ENCODE results near the gene WDR1. TPM values are rescaled to one million over a fixed set of nuclear protein-coding genes. Genes with fewer than 3 reads are reported as not detected.

Gene WDR1
- total RNA-seq, 1 donor from 2014 or later, result 157 TPM

DNA sequence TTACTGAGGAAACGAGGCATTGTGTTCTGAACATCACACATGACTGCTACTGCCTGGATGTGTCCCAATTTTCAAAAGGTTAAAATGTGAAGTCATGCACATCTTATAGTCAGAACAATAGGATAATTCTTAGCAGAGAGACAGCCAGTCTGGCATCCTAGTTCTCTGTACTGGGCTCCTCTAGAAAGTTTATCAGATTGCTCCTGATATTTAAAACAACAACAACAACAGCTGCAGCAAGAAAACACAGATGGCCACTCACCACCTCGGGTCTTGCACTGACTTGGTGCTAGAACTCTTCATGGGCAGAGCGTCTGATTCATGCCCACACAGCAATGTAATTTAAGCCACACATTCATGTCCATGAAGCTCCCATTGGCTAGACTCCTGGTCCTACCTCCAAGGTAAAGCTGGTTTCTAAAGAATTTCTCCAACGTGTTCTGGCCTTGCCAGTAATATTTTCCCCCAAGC, 62.0 kb downstream of the WDR1 start:
- intact Hi-C loops (cut with micrococcal nuclease), result no loop called here
- H3K27me3 ChIP-seq (ENCODE audit: low read depth), result no peaks in the 10 kb centered on the region
- peak overlapping the region; percentile 83 for H3K27ac ChIP-seq (replicated peaks)

DNA sequence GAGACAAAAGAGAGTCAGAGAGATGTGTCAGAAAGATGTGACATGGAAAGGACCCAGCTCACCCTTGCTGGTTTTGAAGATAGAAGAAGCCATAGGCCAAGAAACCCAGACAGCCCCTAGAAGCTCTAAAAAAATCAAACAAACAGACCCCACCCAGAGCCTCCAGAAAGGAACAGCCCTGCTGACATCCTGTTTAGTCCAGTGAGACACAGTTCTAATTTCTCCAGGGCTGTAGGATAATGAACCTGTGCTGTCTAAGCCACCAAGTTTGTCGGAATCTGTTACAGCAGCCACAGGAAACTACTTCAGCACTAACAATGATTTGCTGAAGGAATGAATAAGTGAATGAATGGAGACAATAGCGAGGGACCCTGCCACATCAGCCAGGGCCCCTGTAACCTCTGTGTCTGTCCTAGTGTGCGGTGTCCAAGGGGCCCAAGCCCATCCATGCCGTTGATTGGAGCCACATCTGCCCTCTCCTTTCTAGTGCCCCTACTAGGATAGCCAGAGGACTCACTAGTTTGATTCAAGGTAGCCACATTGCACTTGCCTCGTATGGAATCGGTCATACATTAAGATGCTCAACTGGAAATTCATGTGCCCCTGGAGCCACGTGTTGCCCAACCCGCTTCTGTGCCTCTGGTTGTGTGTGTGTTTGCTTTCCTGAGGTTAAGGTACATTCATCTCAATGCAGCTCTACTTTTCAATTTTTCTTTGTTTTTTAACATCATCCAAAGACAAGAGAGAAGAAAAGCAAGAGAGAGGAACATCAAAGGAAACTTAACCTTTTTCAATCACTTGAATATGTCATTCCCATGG, 62.8 kb downstream of the WDR1 start:
- H3K4me3 ChIP-seq, result no peak overlapping the region
- no peaks in the 10 kb centered on the region for H3K9me3 ChIP-seq (replicated peaks)
- peaks cover 24% of the 10 kb centered on the region for H3K4me1 ChIP-seq
- intact Hi-C loops (cut with micrococcal nuclease), result no loop called here
- DNase-seq, result no peak
- H3K36me3 ChIP-seq, result no peaks in the 10 kb centered on the region
- H3K27ac ChIP-seq (replicated peaks), result peak overlapping the region; percentile 83
- H3K27me3 ChIP-seq (ENCODE audit: low read depth), result no peaks in the 10 kb centered on the region
- TF ChIP-seq, protein P1, sequence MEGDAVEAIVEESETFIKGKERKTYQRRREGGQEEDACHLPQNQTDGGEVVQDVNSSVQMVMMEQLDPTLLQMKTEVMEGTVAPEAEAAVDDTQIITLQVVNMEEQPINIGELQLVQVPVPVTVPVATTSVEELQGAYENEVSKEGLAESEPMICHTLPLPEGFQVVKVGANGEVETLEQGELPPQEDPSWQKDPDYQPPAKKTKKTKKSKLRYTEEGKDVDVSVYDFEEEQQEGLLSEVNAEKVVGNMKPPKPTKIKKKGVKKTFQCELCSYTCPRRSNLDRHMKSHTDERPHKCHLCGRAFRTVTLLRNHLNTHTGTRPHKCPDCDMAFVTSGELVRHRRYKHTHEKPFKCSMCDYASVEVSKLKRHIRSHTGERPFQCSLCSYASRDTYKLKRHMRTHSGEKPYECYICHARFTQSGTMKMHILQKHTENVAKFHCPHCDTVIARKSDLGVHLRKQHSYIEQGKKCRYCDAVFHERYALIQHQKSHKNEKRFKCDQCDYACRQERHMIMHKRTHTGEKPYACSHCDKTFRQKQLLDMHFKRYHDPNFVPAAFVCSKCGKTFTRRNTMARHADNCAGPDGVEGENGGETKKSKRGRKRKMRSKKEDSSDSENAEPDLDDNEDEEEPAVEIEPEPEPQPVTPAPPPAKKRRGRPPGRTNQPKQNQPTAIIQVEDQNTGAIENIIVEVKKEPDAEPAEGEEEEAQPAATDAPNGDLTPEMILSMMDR (IDR thresholded peaks at IDR 0.05; ENCODE audit: borderline replicate concordance), result no peak

More for the DNA sequence above, 62.0 kb downstream of the WDR1 start:
- Histone ChIP-seq H3K4me3 (no peak overlapping the region), H3K9me3 (replicated peaks) (no peaks in the 10 kb centered on the region), H3K36me3 (no peaks in the 10 kb centered on the region), H3K4me1 (peaks cover 24% of the 10 kb centered on the region)
- TF ChIP-seq, protein P1 (IDR thresholded peaks at IDR 0.05; ENCODE audit: borderline replicate concordance), result no peak
- DNase-seq, result no peak

DNA sequence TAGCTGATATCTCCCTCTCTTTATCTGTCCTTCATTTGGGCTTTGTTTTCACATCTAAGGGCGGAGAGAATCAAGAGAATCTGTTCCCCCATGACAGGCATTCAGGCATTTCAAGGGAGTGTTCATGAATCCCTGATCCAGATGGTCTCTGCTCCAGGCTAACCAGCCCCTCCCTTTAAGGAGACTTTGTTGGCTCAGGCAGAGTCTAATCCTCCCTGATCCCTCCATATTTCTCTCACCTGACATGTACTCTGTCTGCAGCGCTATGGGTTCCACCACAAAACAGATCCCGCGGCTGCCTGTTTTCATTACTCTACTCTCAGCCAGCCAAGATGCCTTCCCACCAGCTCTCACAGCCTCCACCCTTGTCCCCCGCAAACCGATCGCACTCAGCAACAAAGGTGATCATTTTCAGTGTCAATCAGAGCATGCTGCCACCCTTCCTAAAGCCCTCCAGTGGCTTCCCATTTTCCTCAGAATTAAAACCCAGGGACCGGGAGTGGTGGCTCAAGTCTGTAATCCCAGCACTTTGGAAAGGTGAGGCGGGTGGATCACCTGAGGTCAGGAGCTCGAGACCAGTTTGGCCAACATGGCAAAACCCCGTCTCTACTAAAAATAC, 65.0 kb downstream of the WDR1 start:
- Histone ChIP-seq H3K4me1 (peaks cover 17% of the 10 kb centered on the region), H3K9me3 (replicated peaks) (no peaks in the 10 kb centered on the region), H3K27me3 (ENCODE audit: low read depth) (no peaks in the 10 kb centered on the region), H3K27ac (replicated peaks) (no peak overlapping the region), H3K4me3 (no peak overlapping the region), H3K36me3 (no peaks in the 10 kb centered on the region)
- no peak for DNase-seq
- intact Hi-C loops (cut with micrococcal nuclease), result no loop called here
- TF ChIP-seq, protein P1 (IDR thresholded peaks at IDR 0.05; ENCODE audit: borderline replicate concordance), result no peak

DNA sequence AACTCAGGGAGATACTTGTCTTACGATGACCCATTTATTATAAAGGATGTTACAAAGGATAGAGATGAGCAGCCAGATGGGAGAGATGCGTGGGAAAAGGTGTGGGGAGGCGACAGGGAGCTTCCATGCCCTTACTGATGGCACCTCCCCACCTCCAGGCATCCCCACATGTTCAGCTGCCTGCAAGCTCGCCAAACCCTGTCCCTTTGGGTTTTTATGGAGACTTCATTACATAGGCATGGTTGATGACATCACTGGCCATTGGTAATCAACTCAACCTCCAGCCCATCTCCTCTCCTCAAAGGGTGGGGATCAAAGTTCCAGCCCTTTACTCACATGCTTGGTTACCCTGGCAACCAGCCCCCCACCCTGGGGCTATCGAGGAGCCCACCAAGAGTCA, 65.9 kb downstream of the WDR1 start:
- Histone ChIP-seq H3K9me3 (replicated peaks) (no peaks in the 10 kb centered on the region), H3K27me3 (ENCODE audit: low read depth) (no peaks in the 10 kb centered on the region), H3K4me1 (peaks cover 17% of the 10 kb centered on the region), H3K4me3 (no peak overlapping the region), H3K27ac (replicated peaks) (no peak overlapping the region), H3K36me3 (no peaks in the 10 kb centered on the region)
- intact Hi-C loops (cut with micrococcal nuclease), result no loop called here
- TF ChIP-seq, protein P1 (IDR thresholded peaks at IDR 0.05; ENCODE audit: borderline replicate concordance), result no peak
- DNase-seq, result no peak

DNA sequence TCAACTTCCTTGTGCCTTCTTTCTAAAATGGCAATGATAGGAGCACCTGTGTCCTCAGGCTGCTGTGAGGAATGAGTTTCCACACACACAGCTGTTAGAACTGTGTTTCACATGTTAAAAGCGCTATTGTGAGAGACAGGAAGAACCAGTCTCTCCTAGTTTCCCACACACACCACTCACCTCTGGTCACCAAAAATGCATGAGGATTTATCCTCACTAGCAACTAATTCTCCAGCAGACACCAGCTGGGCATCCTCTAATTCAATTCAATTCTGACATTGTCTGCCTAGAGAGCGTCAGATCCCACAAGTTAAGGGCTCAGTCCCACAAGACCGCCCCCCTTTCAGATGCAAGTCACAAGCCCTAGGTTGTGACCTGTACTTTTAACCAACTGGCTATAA, 66.3 kb downstream of the WDR1 start:
- Histone ChIP-seq H3K4me3 (no peak overlapping the region), H3K27ac (replicated peaks) (no peak overlapping the region), H3K27me3 (ENCODE audit: low read depth) (no peaks in the 10 kb centered on the region), H3K36me3 (no peaks in the 10 kb centered on the region), H3K4me1 (peaks cover 15% of the 10 kb centered on the region), H3K9me3 (replicated peaks) (no peaks in the 10 kb centered on the region)
- TF ChIP-seq, protein P1 (IDR thresholded peaks at IDR 0.05; ENCODE audit: borderline replicate concordance), result no peak
- intact Hi-C loops (cut with micrococcal nuclease), result no loop called here
- no peak for DNase-seq
